Astrocyte (in vitro differentiated cells and primary cell): ENCODE data around the gene GNPTG. TPM values are rescaled to one million over a fixed set of nuclear protein-coding genes. Genes with fewer than 3 reads are reported as not detected.

Experiments
- DNase-seq: peaks from one replicate; pipeline ENCODE4 v3.0.0-alpha.2; 2010; ENCODE audit warnings: low read depth
- FAIRE-seq: peaks from 2 replicates; lab custom pipeline; 2011; peaks lifted over from hg19 to GRCh38; lab: Jason Lieb, UNC
- H2AFZ ChIP-seq: 2 replicates; pipeline ENCODE4 v1.6.0; 2012; ENCODE audit warnings: low read depth, low read length, inconsistent platforms
- H3K27ac ChIP-seq: 2 replicates; pipeline ENCODE4 v1.5.1; 2011; ENCODE audit warnings: low read depth, low read length, inconsistent platforms
- H3K27me3 ChIP-seq: 2 replicates; pipeline ENCODE4 v1.6.0; 2011; ENCODE audit warnings: low read length, inconsistent platforms; ENCODE audit not compliant: insufficient read depth
- H3K36me3 ChIP-seq: 2 replicates; pipeline ENCODE4 v1.5.1; 2011; ENCODE audit warnings: low read length, inconsistent platforms; ENCODE audit not compliant: insufficient read depth
- H3K4me1 ChIP-seq: 2 replicates; pipeline ENCODE4 v1.5.1; 2011; ENCODE audit warnings: low read length, inconsistent platforms; ENCODE audit not compliant: insufficient read depth
- H3K4me2 ChIP-seq: 2 replicates; pipeline ENCODE4 v1.6.0; 2012; ENCODE audit warnings: low read length, inconsistent platforms
- H3K4me3 ChIP-seq: 2 replicates; pipeline ENCODE4 v1.5.1; 2011; ENCODE audit warnings: low read depth, mild to moderate bottlenecking, low read length, inconsistent platforms; ENCODE audit not compliant: insufficient read depth
- H3K79me2 ChIP-seq: 2 replicates; pipeline ENCODE4 v1.6.0; 2012; ENCODE audit warnings: mild to moderate bottlenecking, low read length, inconsistent platforms; ENCODE audit not compliant: insufficient read depth
- H3K9ac ChIP-seq: 2 replicates; pipeline ENCODE4 v1.6.0; 2012; ENCODE audit warnings: mild to moderate bottlenecking, low read length, inconsistent platforms
- H3K9me3 ChIP-seq: 2 replicates; pipeline ENCODE4 v1.5.1; 2012; ENCODE audit warnings: low read depth, mild to moderate bottlenecking, low read length, inconsistent platforms; ENCODE audit not compliant: insufficient read depth
- H4K20me1 ChIP-seq: 2 replicates; pipeline ENCODE4 v1.6.0; 2012; ENCODE audit warnings: low read length, inconsistent platforms; ENCODE audit not compliant: insufficient read depth
- H3K27ac Mint-ChIP-seq: one replicate; pipeline ENCODE4 v1.8.0; 2021; ENCODE audit warnings: mild to moderate bottlenecking, mixed read lengths; ENCODE audit not compliant: unreplicated experiment
- H3K27me3 Mint-ChIP-seq: one replicate; pipeline ENCODE4 v1.8.0; 2021; ENCODE audit warnings: low read depth, mixed read lengths; ENCODE audit not compliant: unreplicated experiment
- H3K36me3 Mint-ChIP-seq: one replicate; pipeline ENCODE4 v1.8.0; 2021; ENCODE audit warnings: low read depth, mixed read lengths; ENCODE audit not compliant: unreplicated experiment
- H3K4me1 Mint-ChIP-seq: one replicate; pipeline ENCODE4 v1.8.0; 2021; ENCODE audit warnings: low read depth, mixed read lengths; ENCODE audit not compliant: unreplicated experiment
- H3K4me3 Mint-ChIP-seq: one replicate; pipeline ENCODE4 v1.8.0; 2021; ENCODE audit warnings: mild to moderate bottlenecking, moderate library complexity, mixed read lengths; ENCODE audit not compliant: unreplicated experiment
- H3K9me3 Mint-ChIP-seq: one replicate; pipeline ENCODE4 v1.8.0; 2021; ENCODE audit warnings: mild to moderate bottlenecking, mixed read lengths; ENCODE audit not compliant: unreplicated experiment
- EZH2 ChIP-seq: IDR thresholded peaks from 2 replicates; pipeline ENCODE4 v1.6.1; 2012; ENCODE audit warnings: mild to moderate bottlenecking, low read length, inconsistent platforms; ENCODE audit not compliant: insufficient read depth
- total RNA-seq: library from RNA; stranded (reverse); gene quantifications from 2 replicates; pipeline ENCODE4 v1.2.1, GENCODE V29; 2021
- TF ChIP-seq, protein P1 (sequence below): IDR thresholded peaks from 2 replicates; pipeline ENCODE4 v1.5.1; 2011; ENCODE audit warnings: low read depth, mild to moderate bottlenecking, inconsistent platforms, low read length, moderate library complexity; ENCODE audit not compliant: insufficient read depth

Gene GNPTG
- total RNA-seq, 1 donor from 2014 or later: 45.5 TPM

GRCh38 chr16:1363501-1364041 lies 11.8 kb downstream of the GNPTG start:
- Mint-ChIP-seq H3K4me3 (no peak overlapping the region), H3K36me3 (peaks cover 2% of the 10 kb centered on the region), H3K27ac (no peak overlapping the region), H3K9me3 (no peaks in the 10 kb centered on the region), H3K4me1 (no peaks in the 10 kb centered on the region), H3K27me3 (no peaks in the 10 kb centered on the region)
- no peak for FAIRE-seq
- H3K9me3 ChIP-seq: no peaks in the 10 kb centered on the region
- H3K27me3 ChIP-seq: no peaks in the 10 kb centered on the region
- DNase-seq: no peak
- no peaks in the 10 kb centered on the region for H3K4me1 ChIP-seq
- peaks cover 7% of the 10 kb centered on the region for H3K36me3 ChIP-seq
- H3K4me3 ChIP-seq: no peak overlapping the region
- no peak overlapping the region for H3K27ac ChIP-seq
- peaks cover 38% of the 10 kb centered on the region for H3K79me2 ChIP-seq
- TF ChIP-seq, protein P1, sequence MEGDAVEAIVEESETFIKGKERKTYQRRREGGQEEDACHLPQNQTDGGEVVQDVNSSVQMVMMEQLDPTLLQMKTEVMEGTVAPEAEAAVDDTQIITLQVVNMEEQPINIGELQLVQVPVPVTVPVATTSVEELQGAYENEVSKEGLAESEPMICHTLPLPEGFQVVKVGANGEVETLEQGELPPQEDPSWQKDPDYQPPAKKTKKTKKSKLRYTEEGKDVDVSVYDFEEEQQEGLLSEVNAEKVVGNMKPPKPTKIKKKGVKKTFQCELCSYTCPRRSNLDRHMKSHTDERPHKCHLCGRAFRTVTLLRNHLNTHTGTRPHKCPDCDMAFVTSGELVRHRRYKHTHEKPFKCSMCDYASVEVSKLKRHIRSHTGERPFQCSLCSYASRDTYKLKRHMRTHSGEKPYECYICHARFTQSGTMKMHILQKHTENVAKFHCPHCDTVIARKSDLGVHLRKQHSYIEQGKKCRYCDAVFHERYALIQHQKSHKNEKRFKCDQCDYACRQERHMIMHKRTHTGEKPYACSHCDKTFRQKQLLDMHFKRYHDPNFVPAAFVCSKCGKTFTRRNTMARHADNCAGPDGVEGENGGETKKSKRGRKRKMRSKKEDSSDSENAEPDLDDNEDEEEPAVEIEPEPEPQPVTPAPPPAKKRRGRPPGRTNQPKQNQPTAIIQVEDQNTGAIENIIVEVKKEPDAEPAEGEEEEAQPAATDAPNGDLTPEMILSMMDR: no peak
- no peak for TF ChIP-seq EZH2
- peaks cover 49% of the 10 kb centered on the region for H4K20me1 ChIP-seq
- no peak overlapping the region for H3K9ac ChIP-seq
- no peak overlapping the region for H2AFZ ChIP-seq
- no peak overlapping the region for H3K4me2 ChIP-seq

- no peaks in the 10 kb centered on the region for H3K27me3 Mint-ChIP-seq
- H3K4me3 Mint-ChIP-seq: no peak overlapping the region
- FAIRE-seq (no peak), DNase-seq (no peak)
- H3K27ac Mint-ChIP-seq: no peak overlapping the region
- no peak for TF ChIP-seq EZH2
- TF ChIP-seq, protein P1: no peak
- H3K36me3 Mint-ChIP-seq: peaks cover under 1% of the 10 kb centered on the region
- Histone ChIP-seq H3K27me3 (no peaks in the 10 kb centered on the region), H3K36me3 (peaks cover 7% of the 10 kb centered on the region), H3K27ac (no peak overlapping the region), H3K9me3 (no peaks in the 10 kb centered on the region), H3K4me2 (no peak overlapping the region), H3K9ac (no peak overlapping the region), H3K4me3 (no peak overlapping the region), H3K4me1 (no peaks in the 10 kb centered on the region), H4K20me1 (peaks cover 40% of the 10 kb centered on the region), H2AFZ (no peak overlapping the region), H3K79me2 (peaks cover 31% of the 10 kb centered on the region)
- no peaks in the 10 kb centered on the region for H3K9me3 Mint-ChIP-seq
- H3K4me1 Mint-ChIP-seq: no peaks in the 10 kb centered on the region
These were observed 12.8 kb downstream of the GNPTG start for GRCh38 chr16:1364510-1364909.

GRCh38 chr16:1366060-1366711 lies 14.5 kb downstream of the GNPTG start:
- no peaks in the 10 kb centered on the region for H3K27me3 Mint-ChIP-seq
- H3K36me3 ChIP-seq: peaks cover 7% of the 10 kb centered on the region

More at GRCh38 chr16:1366060-1366711, 14.5 kb downstream of the GNPTG start:
- no peak for FAIRE-seq
- no peaks in the 10 kb centered on the region for H3K27me3 ChIP-seq
- H3K9ac ChIP-seq: no peak overlapping the region
- no peaks in the 10 kb centered on the region for H3K9me3 ChIP-seq
- H3K4me3 Mint-ChIP-seq: no peak overlapping the region
- H3K4me1 ChIP-seq: no peaks in the 10 kb centered on the region
- no peak overlapping the region for H3K4me3 ChIP-seq
- H3K4me1 Mint-ChIP-seq: no peaks in the 10 kb centered on the region
- H3K27ac Mint-ChIP-seq: no peak overlapping the region
- no peak overlapping the region for H2AFZ ChIP-seq
- H3K79me2 ChIP-seq: peaks cover 14% of the 10 kb centered on the region
- TF ChIP-seq, protein P1: no peak
- TF ChIP-seq EZH2: no peak
- no peaks in the 10 kb centered on the region for H3K9me3 Mint-ChIP-seq
- H3K4me2 ChIP-seq: no peak overlapping the region
- DNase-seq: no peak
- no peak overlapping the region for H3K27ac ChIP-seq
- peaks cover 26% of the 10 kb centered on the region for H4K20me1 ChIP-seq
- H3K36me3 Mint-ChIP-seq: peaks cover 1% of the 10 kb centered on the region
